ENCODE measurements around the gene BTNL8.

DNA sequence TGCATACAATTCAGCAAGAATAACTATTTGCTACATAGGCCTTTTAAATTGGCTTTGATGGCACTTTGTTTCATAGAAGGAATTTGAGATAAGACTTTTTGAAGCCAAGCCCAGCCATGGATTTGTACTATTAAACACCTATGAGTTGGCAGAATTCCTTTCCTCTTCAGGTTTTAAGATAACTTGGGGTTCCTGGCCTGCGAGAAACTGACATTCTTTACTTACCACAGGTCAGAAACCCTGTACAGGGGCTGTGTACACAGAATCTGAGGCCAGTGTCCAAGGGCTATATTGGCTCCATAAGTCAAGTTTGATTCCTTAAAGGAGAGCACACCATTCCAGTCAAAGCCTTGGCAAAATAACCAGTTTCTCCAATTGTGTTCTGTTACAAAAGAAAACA, 78.9 kb downstream of the BTNL8 start:
- TF ChIP-seq HDAC2 (IDR thresholded peaks at IDR 0.05) (no peak), POLR2A (IDR thresholded peaks at IDR 0.05; ENCODE audit: low read length) (no peak), HEYL (CRISPR knock-in tag; IDR thresholded peaks at IDR 0.05) (no peak)
- TF ChIP-seq, protein P1, sequence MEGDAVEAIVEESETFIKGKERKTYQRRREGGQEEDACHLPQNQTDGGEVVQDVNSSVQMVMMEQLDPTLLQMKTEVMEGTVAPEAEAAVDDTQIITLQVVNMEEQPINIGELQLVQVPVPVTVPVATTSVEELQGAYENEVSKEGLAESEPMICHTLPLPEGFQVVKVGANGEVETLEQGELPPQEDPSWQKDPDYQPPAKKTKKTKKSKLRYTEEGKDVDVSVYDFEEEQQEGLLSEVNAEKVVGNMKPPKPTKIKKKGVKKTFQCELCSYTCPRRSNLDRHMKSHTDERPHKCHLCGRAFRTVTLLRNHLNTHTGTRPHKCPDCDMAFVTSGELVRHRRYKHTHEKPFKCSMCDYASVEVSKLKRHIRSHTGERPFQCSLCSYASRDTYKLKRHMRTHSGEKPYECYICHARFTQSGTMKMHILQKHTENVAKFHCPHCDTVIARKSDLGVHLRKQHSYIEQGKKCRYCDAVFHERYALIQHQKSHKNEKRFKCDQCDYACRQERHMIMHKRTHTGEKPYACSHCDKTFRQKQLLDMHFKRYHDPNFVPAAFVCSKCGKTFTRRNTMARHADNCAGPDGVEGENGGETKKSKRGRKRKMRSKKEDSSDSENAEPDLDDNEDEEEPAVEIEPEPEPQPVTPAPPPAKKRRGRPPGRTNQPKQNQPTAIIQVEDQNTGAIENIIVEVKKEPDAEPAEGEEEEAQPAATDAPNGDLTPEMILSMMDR (IDR thresholded peaks at IDR 0.05) = no peak
